Colonic mucosa (tissue), 4 donors: ENCODE measurements around the gene FBN1. TPM values are rescaled to one million over a fixed set of nuclear protein-coding genes. Genes with fewer than 3 reads are reported as not detected.

ENCODE experiments used
- DNase-seq: peaks from one replicate; pipeline ENCODE4 v3.0.0-alpha.2; 2020
- H3K27ac ChIP-seq: fragments of 200-600 bp; one replicate; pipeline ENCODE4 v1.8.0; 2021
- H3K27me3 ChIP-seq: fragments of 200-600 bp; one replicate; pipeline ENCODE4 v1.8.0; 2021
- H3K36me3 ChIP-seq: fragments of 200-600 bp; one replicate; pipeline ENCODE4 v1.8.0; 2021
- H3K4me1 ChIP-seq: fragments of 200-600 bp; one replicate; pipeline ENCODE4 v1.8.0; 2021; ENCODE audit warnings: mild to moderate bottlenecking
- H3K4me3 ChIP-seq: fragments of 200-600 bp; one replicate; pipeline ENCODE4 v1.8.0; 2021
- H3K9ac ChIP-seq, 2 donors: one replicate each; pipeline ENCODE4 v1.7.0; 2013; ENCODE audit warnings: control low read depth in 2 of 2, low read depth in 2 of 2, low read length in 2 of 2
- H3K9me3 ChIP-seq: fragments of 200-600 bp; one replicate; pipeline ENCODE4 v1.8.0; 2021
- CTCF ChIP-seq: fragments of 200-600 bp; IDR thresholded peaks from one replicate; pipeline ENCODE4 v1.8.0; 2022; ENCODE audit warnings: antibody characterized with exemption, mild to moderate bottlenecking
- intact Hi-C: fragments of 100-400 bp; cut with DNase I; formaldehyde crosslinking; loops from one replicate; pipeline ENCODE4 v1.14.1; 2022
- total RNA-seq, 2 donors: library from RNA; stranded (reverse); fragmentation: NEBNext Ultra II Directional in 1 of 2; extraction: Animal tissue kit (Norgen Biotek cat#: 25700) in 1 of 2; gene quantifications; one replicate each; pipeline ENCODE4 v1.2.1, GENCODE V29; 2021
- donor health status: healthy.
- donor health status: DM: no; HTN: no; CAD: no.
- donor health status: DM: no; HTN: no; CAD: no.

The FBN1 gene
- total RNA-seq, 2 donors from 2014 or later, result 6.6 to 19.5 TPM

- no peak for DNase-seq
- Histone ChIP-seq H3K27ac (no peak overlapping the region), H3K4me1 (no peaks in the 10 kb centered on the region), H3K9me3 (no peaks in the 10 kb centered on the region), H3K27me3 (no peaks in the 10 kb centered on the region), H3K4me3 (no peak overlapping the region), H3K9ac (no peak overlapping the region), H3K36me3 (no peaks in the 10 kb centered on the region)
- no peak for TF ChIP-seq CTCF
- intact Hi-C loops, result no loop called here
Measured at GRCh38 chr15:48595981-48596380, 49.5 kb downstream of the FBN1 start.

GRCh38 chr15:48592933-48593332, 52.6 kb downstream of the FBN1 start:
- Histone ChIP-seq H3K36me3 (no peaks in the 10 kb centered on the region), H3K9ac (no peak overlapping the region), H3K27ac (no peak overlapping the region), H3K27me3 (no peaks in the 10 kb centered on the region), H3K4me1 (no peaks in the 10 kb centered on the region), H3K4me3 (no peak overlapping the region), H3K9me3 (no peaks in the 10 kb centered on the region)
- intact Hi-C loops, result no loop called here
- no peak for TF ChIP-seq CTCF
- DNase-seq, result no peak

GRCh38 chr15:48592221-48592731, 53.2 kb downstream of the FBN1 start:
- H3K36me3 ChIP-seq, result no peaks in the 10 kb centered on the region
- H3K4me1 ChIP-seq, result no peaks in the 10 kb centered on the region
- no peak for DNase-seq
- TF ChIP-seq CTCF, result no peak
- H3K9me3 ChIP-seq, result no peaks in the 10 kb centered on the region
- no peak overlapping the region for H3K9ac ChIP-seq
- H3K4me3 ChIP-seq, result no peak overlapping the region
- no peaks in the 10 kb centered on the region for H3K27me3 ChIP-seq
- no peak overlapping the region for H3K27ac ChIP-seq
- intact Hi-C loops, result no loop called here

GRCh38 chr15:48590723-48591122, 54.8 kb downstream of the FBN1 start:
- Histone ChIP-seq H3K9me3 (no peaks in the 10 kb centered on the region), H3K4me3 (no peak overlapping the region), H3K36me3 (no peaks in the 10 kb centered on the region), H3K9ac (no peak overlapping the region), H3K27me3 (no peaks in the 10 kb centered on the region), H3K4me1 (no peaks in the 10 kb centered on the region), H3K27ac (no peak overlapping the region)
- DNase-seq, result no peak
- TF ChIP-seq CTCF, result no peak
- intact Hi-C loops, result no loop called here

- H3K36me3 ChIP-seq, result no peaks in the 10 kb centered on the region
- H3K9ac ChIP-seq, result no peak overlapping the region
- no peaks in the 10 kb centered on the region for H3K27me3 ChIP-seq
- no peak for TF ChIP-seq CTCF
- DNase-seq, result no peak
- H3K27ac ChIP-seq, result no peak overlapping the region
- no peaks in the 10 kb centered on the region for H3K9me3 ChIP-seq
- H3K4me1 ChIP-seq, result no peaks in the 10 kb centered on the region
- H3K4me3 ChIP-seq, result no peak overlapping the region
- intact Hi-C loops, result no loop called here
Measured at GRCh38 chr15:48584812-48585563, 60.5 kb downstream of the FBN1 start.
